ENCODE data around the gene BLOC1S5.
A peak's percentile ranks its signal among the peaks of the same experiment; 100 is the strongest.

BLOC1S5 gene

GRCh38 chr6:8063761-8064637 lies at the start of gene BLOC1S5:
Gene BLOC1S5 (minus strand): TSS chr6:8064389. CDS start chr6:8064376, 13 bp downstream.
- peak; percentile 96 for DNase-seq (ENCODE audit: low read depth)

- peak; percentile 30 for DNase-seq (ENCODE audit: low read depth)
Measured at GRCh38 chr6:8113131-8113654, 49.0 kb upstream of the BLOC1S5 start.

GRCh38 chr6:8110725-8111124 lies 46.5 kb upstream of the BLOC1S5 start:
- no peak for DNase-seq (ENCODE audit: low read depth)

- no peak for DNase-seq (ENCODE audit: low read depth)
Measured at GRCh38 chr6:8110117-8110721, 46.0 kb upstream of the BLOC1S5 start.

- DNase-seq (ENCODE audit: low read depth): no peak
Measured at GRCh38 chr6:8108759-8109539, 44.8 kb upstream of the BLOC1S5 start.

- DNase-seq (ENCODE audit: low read depth): peak; percentile 90
Measured at GRCh38 chr6:8108031-8108660, 44.0 kb upstream of the BLOC1S5 start.

- no peak for DNase-seq (ENCODE audit: low read depth)
Measured at GRCh38 chr6:8105791-8106190, 41.6 kb upstream of the BLOC1S5 start.

GRCh38 chr6:8103726-8104125 lies 39.5 kb upstream of the BLOC1S5 start:
- no peak for DNase-seq (ENCODE audit: low read depth)

GRCh38 chr6:8102122-8102958 lies 38.2 kb upstream of the BLOC1S5 start, which contains the start of gene EEF1E1:
Gene EEF1E1 (minus strand): TSS chr6:8102548. CDS start chr6:8102521, 27 bp downstream.
- DNase-seq (ENCODE audit: low read depth): peak; percentile 90

- no peak for DNase-seq (ENCODE audit: low read depth)
Measured at GRCh38 chr6:8100159-8100854, 36.1 kb upstream of the BLOC1S5 start.

- no peak for DNase-seq (ENCODE audit: low read depth)
Measured at GRCh38 chr6:8090650-8091049, 26.5 kb upstream of the BLOC1S5 start.

GRCh38 chr6:8088886-8089285 lies 24.7 kb upstream of the BLOC1S5 start:
- DNase-seq (ENCODE audit: low read depth): no peak

- no peak for DNase-seq (ENCODE audit: low read depth)
Measured at GRCh38 chr6:8087870-8088754, 23.9 kb upstream of the BLOC1S5 start.

GRCh38 chr6:8086755-8087306 lies 22.6 kb upstream of the BLOC1S5 start:
- DNase-seq (ENCODE audit: low read depth): no peak

GRCh38 chr6:8085053-8085511 lies 20.9 kb upstream of the BLOC1S5 start:
- peak; percentile 93 for DNase-seq (ENCODE audit: low read depth)

- DNase-seq (ENCODE audit: low read depth): no peak
Measured at GRCh38 chr6:8084586-8084985, 20.4 kb upstream of the BLOC1S5 start.

- peak; percentile 85 for DNase-seq (ENCODE audit: low read depth)
Measured at GRCh38 chr6:8082954-8083858, 19.0 kb upstream of the BLOC1S5 start.

GRCh38 chr6:8082572-8082953 lies 18.4 kb upstream of the BLOC1S5 start:
- no peak for DNase-seq (ENCODE audit: low read depth)
